Liver (tissue), 9 donors: ENCODE data around the gene HTR4. TPM values are rescaled to one million over a fixed set of nuclear protein-coding genes. Genes with fewer than 3 reads are reported as not detected.

Source experiments
- DNase-seq: peaks from one replicate; pipeline ENCODE4 v3.0.0-alpha.2; 2017; ENCODE audit warnings: low spot score
- H3K27ac ChIP-seq, 2 donors: one replicate each; pipeline ENCODE4 v1.7.0; 2013; ENCODE audit warnings: inconsistent platforms in 2 of 2, low read length in 2 of 2, control low read depth in 1 of 2, low read depth in 1 of 2, mild to moderate bottlenecking in 1 of 2
- H3K27me3 ChIP-seq, 4 donors: one replicate each; pipeline versions ENCODE4 v1.6.1 to v1.7.0; 2013; ENCODE audit warnings: low read length in 3 of 4, inconsistent platforms in 1 of 4, mild to moderate bottlenecking in 1 of 4, moderate library complexity in 1 of 4; ENCODE audit not compliant: control insufficient read depth in 4 of 4, insufficient read depth in 4 of 4
- H3K36me3 ChIP-seq, 4 donors: one replicate each; pipeline versions ENCODE4 v1.6.1 to v1.7.0; 2013; ENCODE audit warnings: low read length in 3 of 4, mild to moderate bottlenecking in 3 of 4, low read depth in 1 of 4, moderate library complexity in 1 of 4; ENCODE audit not compliant: control insufficient read depth in 4 of 4, insufficient read depth in 3 of 4
- H3K4me1 ChIP-seq, 4 donors: one replicate each; pipeline versions ENCODE4 v1.6.1 to v1.7.0; 2013; ENCODE audit warnings: low read length in 3 of 4, mild to moderate bottlenecking in 3 of 4, moderate library complexity in 1 of 4; ENCODE audit not compliant: control insufficient read depth in 4 of 4, insufficient read depth in 4 of 4
- H3K4me3 ChIP-seq, 3 donors: one replicate each; pipeline versions ENCODE4 v1.6.1 to v1.7.0; 2013; ENCODE audit warnings: low read length in 3 of 3, control low read depth in 1 of 3, low read depth in 1 of 3, mild to moderate bottlenecking in 1 of 3
- H3K9ac ChIP-seq, 2 donors: one replicate each; pipeline ENCODE4 v1.7.0; 2013; ENCODE audit warnings: low read length in 2 of 2, mild to moderate bottlenecking in 2 of 2, moderate library complexity in 2 of 2, control low read depth in 1 of 2, low read depth in 1 of 2
- H3K9me3 ChIP-seq, 4 donors: one replicate each; pipeline versions ENCODE4 v1.6.1 to v1.7.0; 2013; ENCODE audit warnings: low read length in 3 of 4; ENCODE audit not compliant: control insufficient read depth in 4 of 4
- EGR1 ChIP-seq, 2 donors: IDR thresholded peaks; 2 replicates each; pipeline ENCODE4 v1.6.1; 2016 to 2018; ENCODE audit warnings: antibody characterized with exemption in 2 of 2, low read depth in 2 of 2
- FOXA1 ChIP-seq: IDR thresholded peaks from 2 replicates; pipeline ENCODE4 v1.6.1; 2016; ENCODE audit warnings: antibody characterized with exemption
- FOXA2 ChIP-seq: IDR thresholded peaks from 2 replicates; pipeline ENCODE4 v1.6.1; 2016; ENCODE audit warnings: antibody characterized with exemption
- HNF4A ChIP-seq, 2 donors: conservative IDR thresholded peaks; 2 replicates each; pipeline ENCODE4 v1.6.1; 2016; ENCODE audit warnings: antibody characterized with exemption in 2 of 2, mild to moderate bottlenecking in 2 of 2
- HNF4G ChIP-seq: IDR thresholded peaks from 2 replicates; pipeline ENCODE4 v1.6.1; 2016; ENCODE audit warnings: antibody characterized with exemption
- JUND ChIP-seq, 2 donors: IDR thresholded peaks; 2 replicates each; pipeline ENCODE4 v1.6.1; 2016; ENCODE audit warnings: antibody characterized with exemption in 2 of 2
- NR2F2 ChIP-seq: IDR thresholded peaks from 2 replicates; pipeline ENCODE4 v1.6.1; 2016; ENCODE audit warnings: antibody characterized with exemption
- RAD21 ChIP-seq, 2 donors: IDR thresholded peaks; 2 replicates each; pipeline ENCODE4 v1.6.1; 2016; ENCODE audit warnings: antibody characterized with exemption in 2 of 2, mild to moderate bottlenecking in 2 of 2
- RXRA ChIP-seq, 2 donors: IDR thresholded peaks; 2 replicates each; pipeline ENCODE4 v1.6.1; 2017 to 2018; ENCODE audit warnings: antibody characterized with exemption in 2 of 2, mild to moderate bottlenecking in 1 of 2
- SP1 ChIP-seq: IDR thresholded peaks from 2 replicates; pipeline ENCODE4 v1.6.1; 2018; ENCODE audit warnings: antibody characterized with exemption, mild to moderate bottlenecking
- TAF1 ChIP-seq: conservative IDR thresholded peaks from 2 replicates; pipeline ENCODE4 v1.6.1; 2016; ENCODE audit warnings: antibody characterized with exemption, mild to moderate bottlenecking
- YY1 ChIP-seq: IDR thresholded peaks from 2 replicates; pipeline ENCODE4 v1.6.1; 2016; ENCODE audit warnings: antibody characterized with exemption, mild to moderate bottlenecking
- WGBS: extraction: QIAGEN DNeasy Blood & Tissue Kit; methylation state at CpG from one replicate; pipeline ENCODE4 v1.1.7; 2013; 5-methylcytosine and 5-hydroxymethylcytosine counted together
- polyA plus RNA-seq, 2 donors: library from polyadenylated mRNA; stranded (reverse) in 1 of 2; unstranded in 1 of 2; fragments of 200-250 nt in 1 of 2; fragments of >200 nt in 1 of 2; fragmentation: Nextera tagmentation in 1 of 2; extraction: Ambion mirVana in 1 of 2; gene quantifications; one replicate each; pipeline versions ENCODE4 v1.2.1 to v1.2.3, GENCODE V29; 2013 to 2015
- total RNA-seq, 2 donors: library from RNA; depleted of rRNA; stranded (reverse); fragments of >200 nt; gene quantifications; one replicate each; pipeline ENCODE4 v1.2.3, GENCODE V29; 2014
- TF ChIP-seq, protein P1 (sequence below): IDR thresholded peaks from 2 replicates; pipeline ENCODE4 v1.6.1; 2016; ENCODE audit warnings: antibody characterized with exemption
- TF ChIP-seq, protein P2 (sequence below): IDR thresholded peaks from 2 replicates; pipeline ENCODE4 v1.6.1; 2016; ENCODE audit warnings: antibody characterized with exemption
- TF ChIP-seq, protein P3 (sequence below): IDR thresholded peaks from 2 replicates; pipeline ENCODE4 v1.6.1; 2016; ENCODE audit warnings: antibody characterized with exemption
- TF ChIP-seq, protein P4 (sequence below): IDR thresholded peaks from 2 replicates; pipeline ENCODE4 v1.6.1; 2016; ENCODE audit warnings: antibody characterized with exemption, mild to moderate bottlenecking
- donor health status: healthy.
- donor health status: healthy.
- donor health status: healthy.
- donor health status: healthy.
- donor health status: healthy.

HTR4 gene
- total and polyA plus RNA-seq, 4 donors = 0.19 to 2.4 (median 0.98) TPM

DNA sequence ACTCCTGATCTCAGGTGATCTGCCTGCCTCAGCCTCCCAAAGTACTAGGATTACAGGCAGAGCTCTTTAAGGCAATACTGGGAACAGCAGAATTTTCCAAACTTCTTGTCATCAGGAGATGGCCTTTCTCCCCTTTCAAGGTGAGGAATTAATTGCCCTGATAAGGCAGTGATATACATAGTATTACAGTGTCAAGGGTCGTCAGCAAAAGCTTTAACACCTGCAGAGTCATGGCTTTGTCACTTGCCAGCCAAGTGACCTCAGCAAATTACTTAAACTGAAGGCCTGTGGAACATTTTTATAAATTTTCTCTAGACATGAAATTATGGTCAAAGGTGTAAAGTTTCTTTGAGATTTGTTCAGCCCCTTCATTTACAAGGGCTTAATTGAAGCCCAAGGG is 211.1 kb downstream of the HTR4 start:
- H3K36me3 ChIP-seq = peaks cover 3 to 50% (median 32%) of the 10 kb centered on the region in 4 donors
- H3K9me3 ChIP-seq = no peaks in the 10 kb centered on the region
- no peak overlapping the region for H3K27ac ChIP-seq
- H3K4me3 ChIP-seq = no peak overlapping the region
- no peak overlapping the region for H3K9ac ChIP-seq
- no peak for TF ChIP-seq HNF4G
- no peak for TF ChIP-seq NR2F2
- no peak for TF ChIP-seq FOXA1
- no peak for TF ChIP-seq RXRA (IDR thresholded peaks at IDR 0.05)
- TF ChIP-seq, protein P1, sequence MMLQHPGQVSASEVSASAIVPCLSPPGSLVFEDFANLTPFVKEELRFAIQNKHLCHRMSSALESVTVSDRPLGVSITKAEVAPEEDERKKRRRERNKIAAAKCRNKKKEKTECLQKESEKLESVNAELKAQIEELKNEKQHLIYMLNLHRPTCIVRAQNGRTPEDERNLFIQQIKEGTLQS = no peak
- TF ChIP-seq, protein P2, sequence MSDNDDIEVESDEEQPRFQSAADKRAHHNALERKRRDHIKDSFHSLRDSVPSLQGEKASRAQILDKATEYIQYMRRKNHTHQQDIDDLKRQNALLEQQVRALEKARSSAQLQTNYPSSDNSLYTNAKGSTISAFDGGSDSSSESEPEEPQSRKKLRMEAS = no peak
- no peak for TF ChIP-seq TAF1
- no peak for TF ChIP-seq HNF4A (conservative IDR thresholded peaks at IDR 0.05)
- no peak for DNase-seq
- H3K4me1 ChIP-seq = peaks cover 0 to 3% (median 1%) of the 10 kb centered on the region in 4 donors
- WGBS = 60% methylated on average over 1 of the region's 1 CpG
- H3K27me3 ChIP-seq = no peaks in the 10 kb centered on the region

DNA sequence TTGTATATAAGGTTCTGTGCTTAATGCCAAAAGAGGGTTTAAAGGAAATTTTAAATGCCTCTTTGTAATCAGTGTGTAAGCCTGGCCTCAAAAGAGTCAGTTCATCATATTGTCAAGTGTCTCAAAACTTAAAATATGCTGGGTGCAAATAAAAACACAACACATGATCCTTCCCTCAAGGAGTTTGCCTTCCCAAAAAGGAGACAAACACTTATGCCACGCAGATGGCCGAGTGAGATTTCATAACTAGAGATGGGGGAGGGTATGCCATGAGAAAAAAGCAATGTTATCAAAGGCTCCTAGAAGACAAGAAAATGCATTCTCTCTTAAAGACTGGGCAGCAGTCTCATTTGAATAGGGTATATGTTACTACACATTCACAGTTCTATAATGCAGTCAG is 215.4 kb downstream of the HTR4 start:
- Histone ChIP-seq H3K27ac (no peak overlapping the region), H3K4me1 (no peaks in the 10 kb centered on the region), H3K4me3 (no peak overlapping the region), H3K27me3 (no peaks in the 10 kb centered on the region), H3K9ac (no peak overlapping the region), H3K9me3 (no peaks in the 10 kb centered on the region), H3K36me3 (peaks cover 7 to 71% (median 48%) of the 10 kb centered on the region in 4 donors)
- no peak for DNase-seq
- 70% methylated on average over 2 of the region's 2 CpGs for WGBS
- TF ChIP-seq EGR1 (IDR thresholded peaks at IDR 0.05; ENCODE audit: low read depth in 2 of 2) = no peak
- TF ChIP-seq, protein P1 = no peak
- TF ChIP-seq FOXA2 = no peak

DNA sequence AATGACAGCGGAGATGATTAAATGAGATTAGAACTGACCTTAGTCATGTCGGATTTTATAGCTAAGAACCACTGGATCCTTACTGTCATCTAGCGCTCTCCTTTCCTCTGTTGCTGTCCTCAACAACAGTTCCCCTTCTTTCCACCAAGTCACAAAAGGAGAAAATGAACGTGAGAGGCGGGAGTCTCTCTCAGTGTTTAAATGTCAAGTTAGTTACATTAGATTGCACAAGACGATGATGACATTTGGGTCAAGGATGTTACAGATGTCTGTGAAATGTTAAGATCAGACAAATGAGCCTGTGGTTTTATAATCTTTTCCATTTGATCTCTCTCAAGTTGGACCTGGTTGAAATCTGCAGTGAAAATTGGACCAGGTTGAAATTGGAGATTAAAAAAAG is 217.1 kb downstream of the HTR4 start:
- H3K4me1 ChIP-seq = no peaks in the 10 kb centered on the region
- H3K4me3 ChIP-seq = no peak overlapping the region
- H3K27me3 ChIP-seq = no peaks in the 10 kb centered on the region
- H3K27ac ChIP-seq = no peak overlapping the region
- 87% methylated on average over 6 of the region's 6 CpGs for WGBS
- TF ChIP-seq NR2F2 (no peak), JUND (IDR thresholded peaks at IDR 0.05) (no peak), HNF4A (conservative IDR thresholded peaks at IDR 0.05) (no peak)
- TF ChIP-seq, protein P1 = no peak
- DNase-seq = no peak
- H3K36me3 ChIP-seq = peaks cover 8 to 62% (median 56%) of the 10 kb centered on the region in 4 donors
- no peak overlapping the region for H3K9ac ChIP-seq
- no peaks in the 10 kb centered on the region for H3K9me3 ChIP-seq

DNA sequence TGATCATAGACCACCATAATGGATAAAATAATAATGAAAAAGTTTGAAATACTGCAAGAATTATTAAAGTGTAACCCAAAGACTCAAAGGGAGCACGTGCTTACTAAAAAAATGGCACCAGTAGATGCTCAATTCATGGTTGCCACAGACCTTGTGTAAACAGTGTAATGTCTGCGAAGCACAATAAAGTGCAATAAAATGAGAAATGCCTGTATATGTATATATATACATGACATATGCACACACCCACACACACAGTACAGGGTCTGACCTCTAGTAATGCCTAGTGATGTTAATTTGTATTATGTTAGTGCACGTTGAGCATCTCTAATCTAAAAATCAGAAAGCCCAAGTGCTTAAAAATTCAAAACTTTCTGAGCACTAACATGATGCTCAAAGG is 218.3 kb downstream of the HTR4 start:
- Histone ChIP-seq H3K9me3 (no peaks in the 10 kb centered on the region), H3K27me3 (no peaks in the 10 kb centered on the region), H3K27ac (no peak overlapping the region), H3K36me3 (peaks cover 10 to 56% (median 49%) of the 10 kb centered on the region in 4 donors), H3K4me3 (no peak overlapping the region), H3K9ac (no peak overlapping the region), H3K4me1 (no peaks in the 10 kb centered on the region)
- 90% methylated on average over 3 of the region's 3 CpGs for WGBS
- no peak for DNase-seq
- TF ChIP-seq SP1 = no peak
- TF ChIP-seq, protein P3, sequence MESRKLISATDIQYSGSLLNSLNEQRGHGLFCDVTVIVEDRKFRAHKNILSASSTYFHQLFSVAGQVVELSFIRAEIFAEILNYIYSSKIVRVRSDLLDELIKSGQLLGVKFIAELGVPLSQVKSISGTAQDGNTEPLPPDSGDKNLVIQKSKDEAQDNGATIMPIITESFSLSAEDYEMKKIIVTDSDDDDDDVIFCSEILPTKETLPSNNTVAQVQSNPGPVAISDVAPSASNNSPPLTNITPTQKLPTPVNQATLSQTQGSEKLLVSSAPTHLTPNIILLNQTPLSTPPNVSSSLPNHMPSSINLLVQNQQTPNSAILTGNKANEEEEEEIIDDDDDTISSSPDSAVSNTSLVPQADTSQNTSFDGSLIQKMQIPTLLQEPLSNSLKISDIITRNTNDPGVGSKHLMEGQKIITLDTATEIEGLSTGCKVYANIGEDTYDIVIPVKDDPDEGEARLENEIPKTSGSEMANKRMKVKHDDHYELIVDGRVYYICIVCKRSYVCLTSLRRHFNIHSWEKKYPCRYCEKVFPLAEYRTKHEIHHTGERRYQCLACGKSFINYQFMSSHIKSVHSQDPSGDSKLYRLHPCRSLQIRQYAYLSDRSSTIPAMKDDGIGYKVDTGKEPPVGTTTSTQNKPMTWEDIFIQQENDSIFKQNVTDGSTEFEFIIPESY = no peak
- TF ChIP-seq NR2F2 = no peak
- TF ChIP-seq YY1 = no peak
- TF ChIP-seq HNF4A (conservative IDR thresholded peaks at IDR 0.05) = no peak
- no peak for TF ChIP-seq RXRA (IDR thresholded peaks at IDR 0.05)
- no peak for TF ChIP-seq RAD21 (IDR thresholded peaks at IDR 0.05)
- TF ChIP-seq, protein P2 = no peak
- TF ChIP-seq, protein P4, sequence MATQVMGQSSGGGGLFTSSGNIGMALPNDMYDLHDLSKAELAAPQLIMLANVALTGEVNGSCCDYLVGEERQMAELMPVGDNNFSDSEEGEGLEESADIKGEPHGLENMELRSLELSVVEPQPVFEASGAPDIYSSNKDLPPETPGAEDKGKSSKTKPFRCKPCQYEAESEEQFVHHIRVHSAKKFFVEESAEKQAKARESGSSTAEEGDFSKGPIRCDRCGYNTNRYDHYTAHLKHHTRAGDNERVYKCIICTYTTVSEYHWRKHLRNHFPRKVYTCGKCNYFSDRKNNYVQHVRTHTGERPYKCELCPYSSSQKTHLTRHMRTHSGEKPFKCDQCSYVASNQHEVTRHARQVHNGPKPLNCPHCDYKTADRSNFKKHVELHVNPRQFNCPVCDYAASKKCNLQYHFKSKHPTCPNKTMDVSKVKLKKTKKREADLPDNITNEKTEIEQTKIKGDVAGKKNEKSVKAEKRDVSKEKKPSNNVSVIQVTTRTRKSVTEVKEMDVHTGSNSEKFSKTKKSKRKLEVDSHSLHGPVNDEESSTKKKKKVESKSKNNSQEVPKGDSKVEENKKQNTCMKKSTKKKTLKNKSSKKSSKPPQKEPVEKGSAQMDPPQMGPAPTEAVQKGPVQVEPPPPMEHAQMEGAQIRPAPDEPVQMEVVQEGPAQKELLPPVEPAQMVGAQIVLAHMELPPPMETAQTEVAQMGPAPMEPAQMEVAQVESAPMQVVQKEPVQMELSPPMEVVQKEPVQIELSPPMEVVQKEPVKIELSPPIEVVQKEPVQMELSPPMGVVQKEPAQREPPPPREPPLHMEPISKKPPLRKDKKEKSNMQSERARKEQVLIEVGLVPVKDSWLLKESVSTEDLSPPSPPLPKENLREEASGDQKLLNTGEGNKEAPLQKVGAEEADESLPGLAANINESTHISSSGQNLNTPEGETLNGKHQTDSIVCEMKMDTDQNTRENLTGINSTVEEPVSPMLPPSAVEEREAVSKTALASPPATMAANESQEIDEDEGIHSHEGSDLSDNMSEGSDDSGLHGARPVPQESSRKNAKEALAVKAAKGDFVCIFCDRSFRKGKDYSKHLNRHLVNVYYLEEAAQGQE = no peak
- no peak for TF ChIP-seq FOXA2
- no peak for TF ChIP-seq JUND (IDR thresholded peaks at IDR 0.05)
